Measurements from ENCODE around the gene ARID1B. TPM values are rescaled to one million over a fixed set of nuclear protein-coding genes. Genes with fewer than 3 reads are reported as not detected.

The ARID1B gene
- total and polyA plus RNA-seq, 2 donors (not counting 1 experiment from before 2014, with no cell fraction given): 47.2 to 280 TPM

DNA sequence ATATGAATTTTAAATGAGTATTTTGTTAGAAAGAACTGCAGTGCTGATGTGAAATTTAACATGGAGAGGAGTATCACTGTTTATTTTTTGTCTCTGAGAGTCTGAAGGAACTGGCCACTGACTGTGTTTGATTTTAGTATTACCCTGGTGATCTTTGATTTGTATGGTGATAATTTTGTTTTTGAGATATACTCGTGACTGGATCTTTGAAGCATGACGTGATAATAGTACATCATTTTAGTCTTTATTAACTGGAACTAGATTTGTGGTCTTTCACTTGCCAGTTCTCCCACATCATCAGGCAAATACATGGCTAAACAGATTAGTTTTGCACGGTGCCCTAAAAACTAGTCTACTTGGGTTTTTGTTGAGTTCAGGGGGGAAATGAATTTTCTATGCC, 55.5 kb downstream of the ARID1B start:
- DNase-seq (no peak), ATAC-seq (ENCODE audit: low read depth) (no peak)
- H3K4me1 Mint-ChIP-seq: peaks cover 44% of the 10 kb centered on the region
- H3K4me2 ChIP-seq (replicated peaks; ENCODE audit: low read depth, low read length, poor library complexity, severe bottlenecking): no peak overlapping the region
- H3K27ac ChIP-seq (ENCODE audit: low read length in 2 of 2): peak overlapping the region in 1 of 2 donors; percentile 2
- H3K36me3 ChIP-seq (replicated peaks in 1 of 2; ENCODE audit: control extremely low read depth in 1 of 2, control insufficient read depth in 1 of 2, extremely low read depth in 1 of 2, insufficient read depth in 2 of 2, low read length in 1 of 2): peaks cover 6 to 34% of the 10 kb centered on the region in 2 experiments
- WGBS (ENCODE audit: insufficient coverage): no CpG with 5 or more reads among the region's 3 CpGs
- intact Hi-C loops (cut with micrococcal nuclease): no loop called here
- peak overlapping the region; percentile 4 for H3K4me3 Mint-ChIP-seq
- H3K9me3 ChIP-seq (ENCODE audit: control extremely low read depth in 1 of 3, control insufficient read depth in 2 of 3, insufficient read depth in 1 of 3, low read length in 2 of 3): no peaks in the 10 kb centered on the region
- H2AFZ ChIP-seq (ENCODE audit: insufficient read depth, low read depth, low read length, poor library complexity, severe bottlenecking): no peak overlapping the region
- TF ChIP-seq EZH2 (IDR thresholded peaks at IDR 0.05; ENCODE audit: borderline replicate concordance, insufficient read depth, low read depth, low read length, poor library complexity, severe bottlenecking): no peak
- TF ChIP-seq, protein P1, sequence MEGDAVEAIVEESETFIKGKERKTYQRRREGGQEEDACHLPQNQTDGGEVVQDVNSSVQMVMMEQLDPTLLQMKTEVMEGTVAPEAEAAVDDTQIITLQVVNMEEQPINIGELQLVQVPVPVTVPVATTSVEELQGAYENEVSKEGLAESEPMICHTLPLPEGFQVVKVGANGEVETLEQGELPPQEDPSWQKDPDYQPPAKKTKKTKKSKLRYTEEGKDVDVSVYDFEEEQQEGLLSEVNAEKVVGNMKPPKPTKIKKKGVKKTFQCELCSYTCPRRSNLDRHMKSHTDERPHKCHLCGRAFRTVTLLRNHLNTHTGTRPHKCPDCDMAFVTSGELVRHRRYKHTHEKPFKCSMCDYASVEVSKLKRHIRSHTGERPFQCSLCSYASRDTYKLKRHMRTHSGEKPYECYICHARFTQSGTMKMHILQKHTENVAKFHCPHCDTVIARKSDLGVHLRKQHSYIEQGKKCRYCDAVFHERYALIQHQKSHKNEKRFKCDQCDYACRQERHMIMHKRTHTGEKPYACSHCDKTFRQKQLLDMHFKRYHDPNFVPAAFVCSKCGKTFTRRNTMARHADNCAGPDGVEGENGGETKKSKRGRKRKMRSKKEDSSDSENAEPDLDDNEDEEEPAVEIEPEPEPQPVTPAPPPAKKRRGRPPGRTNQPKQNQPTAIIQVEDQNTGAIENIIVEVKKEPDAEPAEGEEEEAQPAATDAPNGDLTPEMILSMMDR (IDR thresholded peaks at IDR 0.05): no peak
- ChIA-PET CTCF (interaction anchor here (0.7 to 0.9 kb wide), 2 partner anchors 10 to 202 kb away, joined by 3 read pairs; no protein-coding TSS in a partner anchor), POLR2A (no interaction called here)
- peaks cover 0 to 10% of the 10 kb centered on the region in 2 donors for H3K4me1 ChIP-seq (ENCODE audit: control insufficient read depth in 2 of 2, insufficient read depth in 2 of 2, low read length in 2 of 2)
- peak overlapping the region; percentile 16 for H3K27ac Mint-ChIP-seq
- no peaks in the 10 kb centered on the region for H3K9me3 Mint-ChIP-seq (ENCODE audit: insufficient read depth)
- no peak overlapping the region for H3K4me3 ChIP-seq (ENCODE audit: control extremely low read depth in 1 of 5, extremely low read depth in 1 of 5, insufficient read depth in 1 of 5, low read depth in 2 of 5, low read length in 4 of 5)
- H3K27me3 ChIP-seq (replicated peaks in 1 of 4; ENCODE audit: control extremely low read depth in 1 of 4, control insufficient read depth in 3 of 4, insufficient read depth in 4 of 4, low read length in 3 of 4): no peaks in the 10 kb centered on the region
- no peaks in the 10 kb centered on the region for H3K27me3 Mint-ChIP-seq
- peaks cover 31% of the 10 kb centered on the region for H4K20me1 ChIP-seq (ENCODE audit: control insufficient read depth, insufficient read depth, low read length, poor library complexity, severe bottlenecking)
- H3K79me2 ChIP-seq (ENCODE audit: control insufficient read depth, insufficient read depth, low read length): peaks cover 96% of the 10 kb centered on the region
- H3K9ac ChIP-seq (ENCODE audit: low read length): no peak overlapping the region

DNA sequence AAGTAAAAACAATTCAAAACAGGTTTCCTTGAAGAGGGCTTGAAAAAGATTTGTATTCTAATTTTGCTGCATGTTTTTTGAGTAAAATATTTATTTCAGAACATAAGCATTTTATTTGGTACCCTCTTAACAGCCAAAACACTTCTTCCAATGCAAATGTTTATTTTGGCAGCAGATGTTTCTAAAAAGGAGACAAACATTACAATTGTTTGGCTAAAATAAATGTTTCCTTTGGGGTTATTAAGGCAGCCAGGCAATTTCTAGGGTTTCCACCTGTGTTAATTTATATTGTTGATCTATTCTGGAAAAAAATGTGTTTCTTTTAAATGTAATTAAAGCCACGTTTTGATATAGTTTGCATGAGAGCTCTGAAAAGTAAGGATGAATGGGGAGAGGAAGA, 56.6 kb downstream of the ARID1B start:
- Histone ChIP-seq H2AFZ (ENCODE audit: insufficient read depth, low read depth, low read length, poor library complexity, severe bottlenecking) (no peak overlapping the region), H3K27ac (ENCODE audit: low read length in 2 of 2) (no peak overlapping the region), H3K9me3 (ENCODE audit: control extremely low read depth in 1 of 3, control insufficient read depth in 2 of 3, insufficient read depth in 1 of 3, low read length in 2 of 3) (no peaks in the 10 kb centered on the region), H3K4me1 (ENCODE audit: control insufficient read depth in 2 of 2, insufficient read depth in 2 of 2, low read length in 2 of 2) (peaks cover under 1 to 10% of the 10 kb centered on the region in 2 donors), H3K79me2 (ENCODE audit: control insufficient read depth, insufficient read depth, low read length) (peaks cover 94% of the 10 kb centered on the region), H3K4me2 (replicated peaks; ENCODE audit: low read depth, low read length, poor library complexity, severe bottlenecking) (no peak overlapping the region), H3K27me3 (replicated peaks in 1 of 4; ENCODE audit: control extremely low read depth in 1 of 4, control insufficient read depth in 3 of 4, insufficient read depth in 4 of 4, low read length in 3 of 4) (no peaks in the 10 kb centered on the region), H3K4me3 (ENCODE audit: control extremely low read depth in 1 of 5, extremely low read depth in 1 of 5, insufficient read depth in 1 of 5, low read depth in 2 of 5, low read length in 4 of 5) (no peak overlapping the region), H4K20me1 (ENCODE audit: control insufficient read depth, insufficient read depth, low read length, poor library complexity, severe bottlenecking) (peaks cover 21% of the 10 kb centered on the region), H3K9ac (ENCODE audit: low read length) (no peak overlapping the region), H3K36me3 (replicated peaks in 1 of 2; ENCODE audit: control extremely low read depth in 1 of 2, control insufficient read depth in 1 of 2, extremely low read depth in 1 of 2, insufficient read depth in 2 of 2, low read length in 1 of 2) (peaks cover 6 to 34% of the 10 kb centered on the region in 2 experiments)
- TF ChIP-seq, protein P1 (IDR thresholded peaks at IDR 0.05): no peak
- no peak for TF ChIP-seq EZH2 (IDR thresholded peaks at IDR 0.05; ENCODE audit: borderline replicate concordance, insufficient read depth, low read depth, low read length, poor library complexity, severe bottlenecking)
- H3K27me3 Mint-ChIP-seq: no peaks in the 10 kb centered on the region
- ChIA-PET CTCF (no interaction called here), POLR2A (no interaction called here)
- H3K27ac Mint-ChIP-seq: no peak overlapping the region
- H3K9me3 Mint-ChIP-seq (ENCODE audit: insufficient read depth): no peaks in the 10 kb centered on the region
- no peak overlapping the region for H3K4me3 Mint-ChIP-seq
- ATAC-seq (ENCODE audit: low read depth) (no peak), DNase-seq (no peak)
- intact Hi-C loops (cut with micrococcal nuclease): no loop called here
- WGBS (ENCODE audit: insufficient coverage): 100% methylated on average over 1 of the region's 1 CpG
- peaks cover 39% of the 10 kb centered on the region for H3K4me1 Mint-ChIP-seq
